ENCODE data around the gene PRKG1. TPM values are rescaled to one million over a fixed set of nuclear protein-coding genes. Genes with fewer than 3 reads are reported as not detected.

PRKG1 gene
- total RNA-seq, 1 donor from 2014 or later, result 4.6 TPM

- Mint-ChIP-seq H3K9me3 (ENCODE audit: low read depth) (peaks cover 9% of the 10 kb centered on the region), H3K27ac (no peak overlapping the region), H3K36me3 (ENCODE audit: insufficient read depth) (no peaks in the 10 kb centered on the region), H3K27me3 (no peaks in the 10 kb centered on the region), H3K4me3 (ENCODE audit: low read depth) (no peak overlapping the region), H3K4me1 (ENCODE audit: low read depth) (peaks cover 5% of the 10 kb centered on the region)
- no peak for TF ChIP-seq CTCF (IDR thresholded peaks at IDR 0.05; ENCODE audit: unreplicated experiment)
- DNase-seq (ENCODE audit: low spot score, unreplicated experiment), result no peak
Observed at GRCh38 chr10:51667678-51668335, 593.5 kb downstream of the PRKG1 start.

- Mint-ChIP-seq H3K4me3 (ENCODE audit: low read depth) (no peak overlapping the region), H3K9me3 (ENCODE audit: low read depth) (peaks cover 9% of the 10 kb centered on the region), H3K4me1 (ENCODE audit: low read depth) (peaks cover 5% of the 10 kb centered on the region), H3K27me3 (no peaks in the 10 kb centered on the region), H3K36me3 (ENCODE audit: insufficient read depth) (no peaks in the 10 kb centered on the region), H3K27ac (no peak overlapping the region)
- TF ChIP-seq CTCF (IDR thresholded peaks at IDR 0.05; ENCODE audit: unreplicated experiment), result no peak
- DNase-seq (ENCODE audit: low spot score, unreplicated experiment), result no peak
Observed at GRCh38 chr10:51668336-51668689, 594.0 kb downstream of the PRKG1 start.

- H3K9me3 Mint-ChIP-seq (ENCODE audit: low read depth), result peaks cover 9% of the 10 kb centered on the region
- H3K4me1 Mint-ChIP-seq (ENCODE audit: low read depth), result peaks cover 5% of the 10 kb centered on the region
- H3K36me3 Mint-ChIP-seq (ENCODE audit: insufficient read depth), result no peaks in the 10 kb centered on the region
- H3K4me3 Mint-ChIP-seq (ENCODE audit: low read depth), result no peak overlapping the region
- H3K27ac Mint-ChIP-seq, result no peak overlapping the region
- no peak for DNase-seq (ENCODE audit: low spot score, unreplicated experiment)
- TF ChIP-seq CTCF (IDR thresholded peaks at IDR 0.05; ENCODE audit: unreplicated experiment), result no peak
- no peaks in the 10 kb centered on the region for H3K27me3 Mint-ChIP-seq
Observed at GRCh38 chr10:51669041-51669440, 594.8 kb downstream of the PRKG1 start.

GRCh38 chr10:51672039-51672535, 597.8 kb downstream of the PRKG1 start:
- TF ChIP-seq CTCF (IDR thresholded peaks at IDR 0.05; ENCODE audit: unreplicated experiment), result no peak
- Mint-ChIP-seq H3K9me3 (ENCODE audit: low read depth) (peaks cover 9% of the 10 kb centered on the region), H3K4me3 (ENCODE audit: low read depth) (no peak overlapping the region), H3K36me3 (ENCODE audit: insufficient read depth) (no peaks in the 10 kb centered on the region), H3K27me3 (no peaks in the 10 kb centered on the region), H3K27ac (no peak overlapping the region), H3K4me1 (ENCODE audit: low read depth) (peaks cover 5% of the 10 kb centered on the region)
- no peak for DNase-seq (ENCODE audit: low spot score, unreplicated experiment)

- no peaks in the 10 kb centered on the region for H3K27me3 Mint-ChIP-seq
Observed at GRCh38 chr10:51675088-51675487, 600.8 kb downstream of the PRKG1 start.

More at GRCh38 chr10:51675088-51675487, 600.8 kb downstream of the PRKG1 start:
- Mint-ChIP-seq H3K36me3 (ENCODE audit: insufficient read depth) (no peaks in the 10 kb centered on the region), H3K27ac (no peak overlapping the region), H3K4me3 (ENCODE audit: low read depth) (no peak overlapping the region), H3K9me3 (ENCODE audit: low read depth) (peaks cover 9% of the 10 kb centered on the region), H3K4me1 (ENCODE audit: low read depth) (peaks cover 16% of the 10 kb centered on the region)
- TF ChIP-seq CTCF (IDR thresholded peaks at IDR 0.05; ENCODE audit: unreplicated experiment), result no peak
- DNase-seq (ENCODE audit: low spot score, unreplicated experiment), result no peak

All from progenitor cell of endocrine pancreas (in vitro differentiated cells).